Measurements from ENCODE around the gene TFF3.

TFF3 gene

DNA sequence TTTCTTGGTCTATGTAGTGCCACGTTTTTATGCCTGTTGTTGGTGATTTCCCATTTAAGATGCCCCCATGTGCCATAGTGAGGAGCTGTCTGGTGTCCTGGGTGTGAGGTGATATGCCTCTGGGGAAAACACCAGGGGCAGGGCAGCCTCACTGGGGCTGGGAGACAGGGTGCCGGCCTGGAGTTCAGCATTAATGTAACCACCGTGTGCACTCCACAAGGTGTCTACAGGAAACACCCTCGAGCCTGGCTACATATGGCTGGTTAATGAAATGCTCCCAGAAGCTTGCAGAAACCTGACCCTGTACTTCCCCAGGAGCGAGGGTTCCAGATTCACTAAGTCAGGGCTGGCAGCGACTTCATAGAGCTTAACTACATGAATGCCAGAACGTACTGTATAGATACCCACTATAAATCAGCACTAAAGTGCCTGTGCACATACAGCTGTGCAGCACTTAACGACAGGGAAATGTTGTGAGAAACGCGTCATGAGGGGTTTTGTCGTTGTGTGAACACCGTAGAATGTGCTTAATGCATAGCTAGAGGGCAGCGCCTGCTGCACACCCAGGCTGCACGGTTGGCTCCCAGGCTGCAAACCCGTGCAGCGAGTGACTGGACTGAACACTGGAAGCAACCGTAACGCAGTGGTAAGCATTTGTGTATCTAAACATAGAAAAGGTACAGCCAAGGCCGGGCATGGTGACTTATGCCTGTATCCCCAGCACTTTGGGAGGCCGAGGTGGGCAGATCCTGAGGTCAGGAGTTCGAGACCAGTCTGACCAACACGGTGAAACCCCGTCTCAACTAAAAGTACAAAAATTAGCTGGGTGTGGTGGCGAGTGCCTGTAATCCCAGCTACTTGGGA lies 25.2 kb upstream of the TFF3 start:
- TF ChIP-seq, protein P1, sequence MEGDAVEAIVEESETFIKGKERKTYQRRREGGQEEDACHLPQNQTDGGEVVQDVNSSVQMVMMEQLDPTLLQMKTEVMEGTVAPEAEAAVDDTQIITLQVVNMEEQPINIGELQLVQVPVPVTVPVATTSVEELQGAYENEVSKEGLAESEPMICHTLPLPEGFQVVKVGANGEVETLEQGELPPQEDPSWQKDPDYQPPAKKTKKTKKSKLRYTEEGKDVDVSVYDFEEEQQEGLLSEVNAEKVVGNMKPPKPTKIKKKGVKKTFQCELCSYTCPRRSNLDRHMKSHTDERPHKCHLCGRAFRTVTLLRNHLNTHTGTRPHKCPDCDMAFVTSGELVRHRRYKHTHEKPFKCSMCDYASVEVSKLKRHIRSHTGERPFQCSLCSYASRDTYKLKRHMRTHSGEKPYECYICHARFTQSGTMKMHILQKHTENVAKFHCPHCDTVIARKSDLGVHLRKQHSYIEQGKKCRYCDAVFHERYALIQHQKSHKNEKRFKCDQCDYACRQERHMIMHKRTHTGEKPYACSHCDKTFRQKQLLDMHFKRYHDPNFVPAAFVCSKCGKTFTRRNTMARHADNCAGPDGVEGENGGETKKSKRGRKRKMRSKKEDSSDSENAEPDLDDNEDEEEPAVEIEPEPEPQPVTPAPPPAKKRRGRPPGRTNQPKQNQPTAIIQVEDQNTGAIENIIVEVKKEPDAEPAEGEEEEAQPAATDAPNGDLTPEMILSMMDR (IDR thresholded peaks at IDR 0.05; ENCODE audit: low read length): no peak
- TF ChIP-seq EZH2phosphoT487 (IDR thresholded peaks at IDR 0.05; ENCODE audit: low read length) (no peak), EZH2 (optimal IDR thresholded peaks at IDR 0.05; ENCODE audit: low read depth, low read length) (no peak)
- no peaks in the 10 kb centered on the region for H3K9me3 ChIP-seq (replicated peaks; ENCODE audit: insufficient read depth, low read length)

DNA sequence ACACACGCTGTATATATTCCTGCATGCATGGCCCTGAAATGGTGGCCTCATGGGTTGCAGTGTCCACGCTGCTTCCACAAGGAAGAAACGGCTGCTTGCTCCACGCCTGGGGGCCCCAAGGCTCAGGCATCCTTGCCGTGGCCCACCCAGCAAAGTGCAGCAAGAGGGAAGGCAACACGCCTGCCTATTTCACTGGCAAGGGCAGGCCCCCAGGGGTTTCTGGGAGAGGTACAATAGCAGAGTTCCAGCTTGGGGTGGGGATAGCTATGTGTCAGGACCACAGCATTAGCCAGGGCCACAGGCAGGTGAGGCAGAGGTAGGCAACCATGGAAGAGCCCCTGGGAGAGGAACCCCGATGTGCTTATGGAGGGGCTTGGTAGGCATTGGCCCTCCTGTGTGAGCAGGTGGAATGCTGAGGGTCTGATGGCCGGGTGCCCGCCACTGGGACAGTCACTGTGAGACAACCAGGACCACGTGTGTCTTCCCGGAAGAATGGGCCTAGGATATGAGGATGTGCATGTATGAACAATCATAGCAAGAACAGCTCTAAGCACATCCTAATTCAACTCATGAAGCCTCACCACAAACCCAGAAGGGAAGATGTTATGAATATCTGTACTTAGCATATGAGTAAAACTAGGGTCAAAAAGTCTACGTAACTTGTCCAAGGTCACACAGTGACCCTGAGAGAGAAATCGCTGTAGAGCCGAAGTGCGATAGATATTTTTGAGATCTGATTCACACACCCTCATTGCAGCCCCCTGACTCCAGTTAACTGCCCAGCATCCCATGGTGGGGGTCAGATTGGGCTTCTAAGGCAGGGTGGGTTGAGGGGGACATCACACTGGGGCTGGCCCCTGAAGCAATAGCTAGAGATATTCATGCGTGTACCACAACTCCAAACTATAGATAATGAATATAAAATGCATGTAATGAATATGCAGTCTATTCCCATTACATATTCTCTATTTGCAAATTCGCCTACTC lies 23.8 kb upstream of the TFF3 start:
- H3K27ac ChIP-seq (ENCODE audit: low read length): no peak overlapping the region
- no peaks in the 10 kb centered on the region for H3K9me3 ChIP-seq (replicated peaks; ENCODE audit: insufficient read depth, low read length)
- no peaks in the 10 kb centered on the region for H3K36me3 ChIP-seq (replicated peaks; ENCODE audit: insufficient read depth, low read length)
- no peak for DNase-seq
- no peaks in the 10 kb centered on the region for H3K4me1 ChIP-seq (ENCODE audit: low read length)
- H4K20me1 ChIP-seq (ENCODE audit: insufficient read depth, low read length): no peaks in the 10 kb centered on the region
- no peaks in the 10 kb centered on the region for H3F3A ChIP-seq (ENCODE audit: insufficient read depth, low read length)
- H3K9me2 ChIP-seq (replicated peaks; ENCODE audit: insufficient read depth, low read length): no peaks in the 10 kb centered on the region
- no peak for TF ChIP-seq EZH2phosphoT487 (IDR thresholded peaks at IDR 0.05; ENCODE audit: low read length)
- no peak for TF ChIP-seq EZH2 (optimal IDR thresholded peaks at IDR 0.05; ENCODE audit: low read depth, low read length)
- TF ChIP-seq, protein P1 (IDR thresholded peaks at IDR 0.05; ENCODE audit: low read length): no peak
- no peak overlapping the region for H3K4me2 ChIP-seq (ENCODE audit: low read depth, low read length)
- H3K27me3 ChIP-seq (replicated peaks; ENCODE audit: insufficient read depth, low read length): peaks cover 83% of the 10 kb centered on the region
- H2AFZ ChIP-seq (ENCODE audit: low read length): no peak overlapping the region
- no peaks in the 10 kb centered on the region for H3K79me2 ChIP-seq (ENCODE audit: low read length)
- no peak overlapping the region for H3K9ac ChIP-seq (ENCODE audit: low read length)
- no peak overlapping the region for H3K4me3 ChIP-seq (ENCODE audit: low read length)

More for the DNA sequence above, 25.2 kb upstream of the TFF3 start:
- Histone ChIP-seq H3K4me2 (ENCODE audit: low read depth, low read length) (no peak overlapping the region), H3F3A (ENCODE audit: insufficient read depth, low read length) (no peaks in the 10 kb centered on the region), H3K9me2 (replicated peaks; ENCODE audit: insufficient read depth, low read length) (no peaks in the 10 kb centered on the region), H3K4me1 (ENCODE audit: low read length) (no peaks in the 10 kb centered on the region), H4K20me1 (ENCODE audit: insufficient read depth, low read length) (no peaks in the 10 kb centered on the region), H2AFZ (ENCODE audit: low read length) (no peak overlapping the region), H3K4me3 (ENCODE audit: low read length) (no peak overlapping the region), H3K79me2 (ENCODE audit: low read length) (no peaks in the 10 kb centered on the region), H3K36me3 (replicated peaks; ENCODE audit: insufficient read depth, low read length) (no peaks in the 10 kb centered on the region), H3K27me3 (replicated peaks; ENCODE audit: insufficient read depth, low read length) (peaks cover 83% of the 10 kb centered on the region), H3K9ac (ENCODE audit: low read length) (no peak overlapping the region), H3K27ac (ENCODE audit: low read length) (no peak overlapping the region)
- no peak for DNase-seq

DNA sequence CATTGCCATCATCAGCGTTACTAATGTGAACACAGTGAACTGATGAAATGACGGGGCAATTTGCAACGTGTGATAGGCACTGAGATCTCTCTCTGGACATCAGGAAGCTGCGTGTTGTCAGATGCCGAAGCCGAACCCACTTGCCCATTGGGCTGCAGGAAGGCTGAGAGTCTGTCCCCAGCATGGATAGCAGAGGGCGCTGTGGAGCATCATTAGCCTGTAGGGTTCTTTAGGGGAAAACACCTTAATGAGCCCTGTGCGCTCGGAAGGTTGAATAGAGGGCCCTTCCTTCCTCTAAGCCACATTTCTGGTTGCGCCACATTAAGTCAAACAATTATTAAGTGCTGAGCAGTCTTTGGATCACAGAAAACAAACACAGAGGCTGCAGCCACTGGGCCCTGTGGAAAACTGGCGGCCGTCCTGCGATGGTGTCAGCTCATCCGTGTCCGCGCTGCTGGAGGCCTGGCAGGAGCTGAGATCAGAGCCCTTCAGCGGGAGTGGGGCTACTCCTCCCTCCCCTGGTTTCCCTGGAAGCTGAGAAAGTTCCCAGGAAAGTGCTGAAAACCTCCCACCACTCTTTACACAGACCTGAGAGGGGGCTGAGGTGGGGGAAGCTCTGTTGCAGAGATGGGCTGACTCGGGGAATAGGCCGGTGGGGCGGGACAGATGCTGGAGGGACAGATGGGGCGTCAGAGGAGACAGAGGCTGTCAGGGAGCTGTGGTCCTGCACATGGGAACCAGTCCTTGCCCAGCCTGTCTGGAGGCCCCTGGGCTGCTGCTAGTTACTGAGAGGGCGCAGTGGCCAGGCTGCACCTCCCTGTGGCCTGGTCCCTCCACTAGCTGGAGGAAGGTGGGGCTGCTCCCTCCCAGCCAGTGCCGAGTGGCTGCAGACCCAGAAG lies 22.9 kb upstream of the TFF3 start:
- TF ChIP-seq EZH2phosphoT487 (IDR thresholded peaks at IDR 0.05; ENCODE audit: low read length): no peak
- TF ChIP-seq, protein P1 (IDR thresholded peaks at IDR 0.05; ENCODE audit: low read length): peak; percentile 65
- DNase-seq: peak; percentile 51
- no peak overlapping the region for H3K9ac ChIP-seq (ENCODE audit: low read length)
- H3K9me2 ChIP-seq (replicated peaks; ENCODE audit: insufficient read depth, low read length): no peaks in the 10 kb centered on the region
- no peak overlapping the region for H3K4me2 ChIP-seq (ENCODE audit: low read depth, low read length)
- no peaks in the 10 kb centered on the region for H3K9me3 ChIP-seq (replicated peaks; ENCODE audit: insufficient read depth, low read length)
- no peak overlapping the region for H2AFZ ChIP-seq (ENCODE audit: low read length)
- H3K27ac ChIP-seq (ENCODE audit: low read length): no peak overlapping the region
- H3K27me3 ChIP-seq (replicated peaks; ENCODE audit: insufficient read depth, low read length): peaks cover 79% of the 10 kb centered on the region
- H3K4me1 ChIP-seq (ENCODE audit: low read length): no peaks in the 10 kb centered on the region
- no peaks in the 10 kb centered on the region for H3F3A ChIP-seq (ENCODE audit: insufficient read depth, low read length)
- H3K79me2 ChIP-seq (ENCODE audit: low read length): no peaks in the 10 kb centered on the region
- no peak overlapping the region for H3K4me3 ChIP-seq (ENCODE audit: low read length)
- no peaks in the 10 kb centered on the region for H4K20me1 ChIP-seq (ENCODE audit: insufficient read depth, low read length)
- no peaks in the 10 kb centered on the region for H3K36me3 ChIP-seq (replicated peaks; ENCODE audit: insufficient read depth, low read length)

Data from MM.1S (cell line).